Small intestine (tissue), 7 donors: Measurements from ENCODE around the gene FRMPD1. TPM values are rescaled to one million over a fixed set of nuclear protein-coding genes. Genes with fewer than 3 reads are reported as not detected.

Experiments used
- DNase-seq, 2 donors: peaks; one replicate each; pipeline versions ENCODE4 v3.0.0 to v3.0.0-alpha.2; 2013
- FAIRE-seq: peaks from 2 replicates; lab custom pipeline; 2012; peaks lifted over from hg19 to GRCh38; lab: Jason Lieb, UNC
- H3K27ac ChIP-seq, 3 donors: one replicate each; pipeline ENCODE4 v1.5.1; 2013; ENCODE audit warnings: low read length in 2 of 3, mild to moderate bottlenecking in 2 of 3, control low read depth in 1 of 3, inconsistent platforms in 1 of 3, low read depth in 1 of 3, moderate library complexity in 1 of 3
- H3K27me3 ChIP-seq, 3 donors: one replicate each; pipeline ENCODE4 v1.6.1; 2013; ENCODE audit warnings: low read length in 3 of 3, inconsistent platforms in 1 of 3; ENCODE audit not compliant: control insufficient read depth in 3 of 3, insufficient read depth in 3 of 3
- H3K36me3 ChIP-seq, 3 donors: one replicate each; pipeline ENCODE4 v1.6.1; 2013; ENCODE audit warnings: low read length in 3 of 3, inconsistent platforms in 1 of 3, low read depth in 1 of 3, mild to moderate bottlenecking in 1 of 3, moderate library complexity in 1 of 3; ENCODE audit not compliant: control insufficient read depth in 3 of 3, insufficient read depth in 2 of 3
- H3K4me1 ChIP-seq, 3 donors: one replicate each; pipeline ENCODE4 v1.6.1; 2013; ENCODE audit warnings: low read length in 2 of 3, inconsistent platforms in 1 of 3, low read depth in 1 of 3, mild to moderate bottlenecking in 1 of 3, moderate library complexity in 1 of 3; ENCODE audit not compliant: control insufficient read depth in 3 of 3, insufficient read depth in 2 of 3
- H3K4me3 ChIP-seq, 3 donors: one replicate each; pipeline ENCODE4 v1.5.1; 2013; ENCODE audit warnings: low read length in 3 of 3, control low read depth in 1 of 3, inconsistent platforms in 1 of 3, low read depth in 1 of 3, mild to moderate bottlenecking in 1 of 3, moderate library complexity in 1 of 3
- H3K9me3 ChIP-seq, 2 donors: one replicate each; pipeline ENCODE4 v1.6.1; 2013; ENCODE audit warnings: low read depth in 1 of 2, low read length in 1 of 2; ENCODE audit not compliant: control insufficient read depth in 2 of 2, insufficient read depth in 1 of 2
- WGBS, 3 donors: extraction: QIAGEN DNeasy Blood & Tissue Kit; methylation state at CpG; one replicate each; pipeline ENCODE4 v1.1.7; 2013; 5-methylcytosine and 5-hydroxymethylcytosine counted together
- polyA plus RNA-seq, 4 donors: library from polyadenylated mRNA; stranded (reverse) in 3 of 4; unstranded in 1 of 4; fragments of 200-250 nt in 3 of 4; fragments of 120-200 nt in 1 of 4; gene quantifications; one replicate each; pipeline versions ENCODE4 v1.2.1 to v1.2.3, GENCODE V29; 2013
- donor health status: healthy with polysubstance abuse.
- donor health status: control.
- donor health status: control.
- donor health status: Bipolar disorder and iron deficiency.
- donor health status: healthy.

The FRMPD1 gene
- polyA plus RNA-seq, 4 donors = 0.06 TPM; not detected in 2

DNA sequence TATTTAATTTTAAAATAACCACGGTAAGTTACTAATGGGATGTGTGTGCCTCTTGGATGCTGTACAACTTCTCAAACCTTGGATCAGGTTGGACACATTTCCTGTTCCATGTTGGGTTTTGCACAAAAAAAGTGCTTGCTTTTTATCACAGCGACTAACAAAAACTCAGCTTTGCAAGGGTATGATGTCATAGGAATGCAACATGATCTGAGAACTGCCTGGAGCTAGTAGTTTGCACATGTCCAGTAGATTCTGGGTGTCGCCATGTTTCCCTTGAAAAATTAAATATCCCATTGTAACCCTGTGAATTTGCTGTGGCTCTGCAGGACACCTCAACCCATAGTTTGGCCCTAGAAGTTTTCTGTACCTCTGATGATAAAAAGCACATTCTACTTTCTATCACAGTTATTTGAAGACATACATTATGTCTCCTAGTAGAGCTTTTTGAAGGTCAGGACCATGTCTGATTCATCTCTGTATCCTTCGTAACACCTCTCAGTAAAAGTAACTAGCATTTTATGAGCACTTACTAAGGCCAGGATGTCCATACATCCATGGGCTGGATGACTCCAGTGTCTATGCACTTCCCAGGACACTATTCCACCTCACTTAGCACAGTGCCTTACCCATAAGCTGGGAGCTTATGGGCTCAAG is 11.5 kb upstream of the FRMPD1 start:
- no peak for FAIRE-seq
- Histone ChIP-seq H3K4me1 (no peaks in the 10 kb centered on the region), H3K4me3 (no peak overlapping the region)

DNA sequence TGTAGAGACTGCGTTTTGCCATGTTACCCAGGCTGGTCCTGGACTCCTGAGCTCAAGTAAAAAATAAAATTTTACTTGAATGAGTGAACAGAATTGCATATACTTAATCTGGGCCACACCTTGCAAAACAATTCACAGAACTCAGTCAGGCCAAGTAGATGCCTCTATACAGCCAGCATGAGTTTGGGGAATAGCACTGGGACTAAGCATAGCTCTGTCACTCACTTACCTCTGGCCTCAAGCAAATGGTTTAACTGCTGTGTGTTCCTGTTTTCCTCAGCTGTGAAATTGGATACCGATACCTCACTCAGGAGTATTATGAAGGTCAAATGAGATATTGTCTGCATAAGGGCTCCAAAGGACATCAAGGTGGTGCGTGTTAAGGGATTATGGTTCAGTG is 10.9 kb upstream of the FRMPD1 start:
- WGBS, 3 donors = 80 to 87% (median 83%) methylated on average over 3 of the region's 3 CpGs
- peaks cover 0 to 24% (median 8%) of the 10 kb centered on the region in 3 donors for H3K27me3 ChIP-seq
- no peaks in the 10 kb centered on the region for H3K9me3 ChIP-seq
- no peak for DNase-seq
- H3K4me3 ChIP-seq = no peak overlapping the region
- H3K27ac ChIP-seq = no peak overlapping the region
- no peaks in the 10 kb centered on the region for H3K4me1 ChIP-seq
- no peaks in the 10 kb centered on the region for H3K36me3 ChIP-seq
- no peak for FAIRE-seq

More for the DNA sequence above, 11.5 kb upstream of the FRMPD1 start:
- Histone ChIP-seq H3K27ac (no peak overlapping the region), H3K9me3 (no peaks in the 10 kb centered on the region), H3K36me3 (no peaks in the 10 kb centered on the region), H3K27me3 (peaks cover 0 to 18% (median 6%) of the 10 kb centered on the region in 3 donors)
- WGBS, 3 donors = 90 to 96% (median 93%) methylated on average over 4 of the region's 4 CpGs
- DNase-seq = no peak

GRCh38 chr9:37640246-37640645 is 10.5 kb upstream of the FRMPD1 start:
- H3K4me3 ChIP-seq = no peak overlapping the region
- FAIRE-seq = no peak
- no peak for DNase-seq
- H3K27me3 ChIP-seq = peaks cover 0 to 25% (median 8%) of the 10 kb centered on the region in 3 donors
- H3K27ac ChIP-seq = no peak overlapping the region
- H3K9me3 ChIP-seq = no peaks in the 10 kb centered on the region
- no peaks in the 10 kb centered on the region for H3K4me1 ChIP-seq
- 71 to 77% (median 76%) methylated on average over 3 of the region's 3 CpGs for WGBS, 3 donors
- no peaks in the 10 kb centered on the region for H3K36me3 ChIP-seq

DNA sequence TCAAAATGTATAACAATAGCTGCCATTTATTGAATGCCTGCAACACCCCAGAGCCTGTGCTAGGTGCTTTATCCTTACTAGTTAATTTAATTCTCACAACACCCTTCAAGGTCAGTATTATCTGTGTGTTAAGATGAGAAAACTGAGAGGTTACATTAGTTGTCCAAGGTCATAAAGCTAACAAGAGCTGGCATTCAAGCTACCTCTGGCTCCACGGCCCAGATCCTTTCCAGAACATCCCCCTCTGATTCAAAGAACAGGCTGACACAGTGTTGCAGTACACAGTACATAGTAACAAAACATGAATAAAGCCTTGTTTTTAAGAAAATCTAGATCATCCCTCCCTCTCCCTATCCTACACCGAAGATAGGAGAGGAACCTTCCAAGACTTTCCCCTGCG is 9.4 kb upstream of the FRMPD1 start:
- no peak for FAIRE-seq

GRCh38 chr9:37643214-37643613 is 7.5 kb upstream of the FRMPD1 start:
- no peaks in the 10 kb centered on the region for H3K9me3 ChIP-seq
- DNase-seq (no peak), FAIRE-seq (no peak)
- no peak overlapping the region for H3K27ac ChIP-seq
- no peaks in the 10 kb centered on the region for H3K4me1 ChIP-seq
- H3K27me3 ChIP-seq = peaks cover 0 to 36% (median 8%) of the 10 kb centered on the region in 3 donors
- no peak overlapping the region for H3K4me3 ChIP-seq
- no peaks in the 10 kb centered on the region for H3K36me3 ChIP-seq

More for the DNA sequence above, 9.4 kb upstream of the FRMPD1 start:
- peaks cover 0 to 32% (median 8%) of the 10 kb centered on the region in 3 donors for H3K27me3 ChIP-seq
- H3K9me3 ChIP-seq = no peaks in the 10 kb centered on the region
- DNase-seq = no peak
- no peaks in the 10 kb centered on the region for H3K36me3 ChIP-seq
- 78 to 91% (median 84%) methylated on average over 3 of the region's 3 CpGs for WGBS, 3 donors
- H3K27ac ChIP-seq = no peak overlapping the region
- no peak overlapping the region for H3K4me3 ChIP-seq
- H3K4me1 ChIP-seq = no peaks in the 10 kb centered on the region

GRCh38 chr9:37645903-37646506 is 4.7 kb upstream of the FRMPD1 start:
- Histone ChIP-seq H3K9me3 (no peaks in the 10 kb centered on the region), H3K36me3 (no peaks in the 10 kb centered on the region), H3K27ac (no peak overlapping the region), H3K27me3 (peaks cover 0 to 47% (median 8%) of the 10 kb centered on the region in 3 donors), H3K4me3 (no peak overlapping the region), H3K4me1 (peaks cover 0 to 4% (median 0%) of the 10 kb centered on the region in 3 donors)
- no peak for FAIRE-seq
- DNase-seq = no peak
- 58 to 67% (median 63%) methylated on average over 5 of the region's 5 CpGs for WGBS, 3 donors

DNA sequence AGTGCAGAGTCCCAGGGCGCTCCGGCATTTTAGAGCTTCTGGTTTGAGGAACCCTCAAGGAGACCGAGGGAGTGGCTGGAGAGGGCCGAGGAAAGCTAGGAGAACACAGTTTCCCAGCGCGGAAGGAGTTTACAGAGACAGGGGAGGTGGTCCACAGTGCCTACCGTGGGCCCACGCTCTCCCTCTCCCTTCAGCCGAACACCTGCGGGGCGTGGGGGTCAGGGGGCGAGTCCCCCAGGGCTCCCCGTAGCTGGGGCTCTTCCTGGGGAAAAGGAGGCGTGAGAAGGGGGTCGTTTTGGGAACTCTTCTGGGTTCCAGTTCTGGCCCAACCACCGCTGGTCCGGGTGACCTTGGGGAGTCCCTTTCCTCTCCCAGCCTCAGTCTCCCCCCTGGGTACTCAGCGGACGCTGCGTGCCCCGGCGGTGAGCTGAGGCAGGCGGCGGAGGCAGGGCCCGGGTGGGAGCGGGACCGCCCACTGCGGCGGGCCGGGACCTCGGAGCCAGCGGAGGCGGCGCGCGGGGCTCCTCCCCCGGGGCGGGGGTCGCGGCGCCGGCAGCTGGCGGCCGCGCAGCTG is 368 bp upstream of the FRMPD1 start:
- no peak for DNase-seq
- no peak for FAIRE-seq
- Histone ChIP-seq H3K27me3 (peaks cover 0 to 50% (median 15%) of the 10 kb centered on the region in 3 donors), H3K36me3 (no peaks in the 10 kb centered on the region), H3K27ac (no peak overlapping the region), H3K4me1 (peaks cover 0 to 10% (median 3%) of the 10 kb centered on the region in 3 donors), H3K4me3 (peak overlapping the region in 1 of 3 donors; percentile 58), H3K9me3 (no peaks in the 10 kb centered on the region)
- WGBS, 3 donors = 13 to 42% (median 25%) methylated on average over 18 to 45 of the region's 45 CpGs

- no peak for DNase-seq
- WGBS, 3 donors = 67 to 80% (median 72%) methylated on average over 7 of the region's 7 CpGs
- Histone ChIP-seq H3K4me1 (peaks cover 0 to 10% (median 3%) of the 10 kb centered on the region in 3 donors), H3K27me3 (peaks cover 0 to 41% (median 19%) of the 10 kb centered on the region in 3 donors), H3K36me3 (no peaks in the 10 kb centered on the region), H3K9me3 (no peaks in the 10 kb centered on the region), H3K27ac (no peak overlapping the region), H3K4me3 (no peak overlapping the region)
- no peak for FAIRE-seq
These were observed 1.5 kb downstream of the FRMPD1 start for GRCh38 chr9:37652261-37652660.
